HG03558 (cell line): ENCODE measurements around the gene EPB41L2.
"Not testable (repeated sequence)": the region's sequence is repeated elsewhere in the genome, so short reads cannot be mapped to it uniquely, and the experiment has no call there.

ENCODE experiments used
- ATAC-seq: cut with Tn5 transposase; IDR thresholded peaks from one replicate; pipeline ENCODE4 v1.9.1; 2021; ENCODE audit warnings: moderate number of reproducible peaks; ENCODE audit not compliant: unreplicated experiment; ENCODE audit errors: extremely low read depth

The EPB41L2 gene

DNA sequence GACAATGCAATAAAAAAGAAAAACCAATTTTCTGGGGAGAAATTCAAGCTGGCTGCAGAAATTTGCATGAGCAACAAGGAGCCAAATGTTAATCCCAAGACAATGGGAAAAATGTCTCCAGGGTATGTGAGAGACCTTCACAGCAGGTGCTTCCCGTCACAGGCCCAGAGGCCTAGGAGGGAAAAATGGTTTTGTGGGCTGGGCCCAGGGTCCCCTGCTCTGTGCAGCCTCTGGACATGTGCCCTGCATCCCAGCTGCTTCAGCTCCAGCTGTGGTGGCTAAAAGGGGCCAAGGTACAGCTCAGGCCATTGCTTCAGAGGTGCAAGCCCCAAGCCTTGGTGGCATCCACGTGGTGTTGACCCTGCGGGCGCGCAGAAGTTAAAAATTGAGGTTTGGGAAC, 55.1 kb downstream of the EPB41L2 start:
- not testable (repeated sequence) for ATAC-seq

DNA sequence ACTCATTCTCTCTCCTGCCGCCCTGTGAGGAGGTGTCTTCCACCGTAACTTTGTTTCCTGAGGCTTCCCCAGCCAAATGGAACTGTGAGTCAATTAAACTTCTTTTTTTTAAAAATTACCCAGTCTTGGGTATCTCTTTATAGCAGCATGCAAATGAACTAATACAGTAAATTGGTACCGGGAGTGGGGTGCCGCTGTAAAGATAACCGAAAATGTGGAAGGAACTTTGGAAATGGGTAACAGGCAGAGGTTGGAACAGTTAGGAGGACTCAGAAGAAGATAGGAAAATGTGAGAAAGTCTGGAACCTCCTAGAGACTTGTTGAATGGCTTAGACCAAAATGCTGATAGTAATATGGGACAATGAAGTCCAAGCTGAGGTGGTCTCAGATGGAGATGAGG, 55.8 kb downstream of the EPB41L2 start:
- ATAC-seq = no peak

DNA sequence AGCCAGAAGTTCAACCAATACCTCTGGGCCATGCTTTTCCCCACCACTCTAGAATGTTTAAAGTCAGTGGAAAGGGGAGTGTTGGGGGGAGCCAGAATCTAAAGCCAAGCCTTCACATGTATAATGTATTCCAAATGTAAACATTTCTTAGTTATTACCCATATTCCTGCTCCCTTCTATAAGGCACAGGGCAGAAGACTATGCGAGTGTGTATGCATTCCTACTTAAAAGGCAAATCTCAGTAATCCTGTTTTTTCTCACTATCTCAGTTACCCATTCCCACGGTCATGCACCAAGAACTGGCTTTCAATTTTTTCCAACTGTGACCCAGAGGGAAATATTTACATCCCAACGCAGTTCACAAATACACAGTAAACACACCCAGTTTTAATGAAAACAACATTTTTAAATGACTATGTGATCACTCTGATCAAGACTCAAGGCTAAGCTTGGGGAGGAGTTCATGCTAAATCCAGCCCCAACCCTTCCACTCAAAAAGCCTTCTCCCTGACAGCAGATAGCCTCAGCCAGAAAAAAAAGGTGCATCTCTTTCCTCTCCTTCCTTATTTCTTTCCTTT, 57.5 kb downstream of the EPB41L2 start:
- no peak for ATAC-seq

DNA sequence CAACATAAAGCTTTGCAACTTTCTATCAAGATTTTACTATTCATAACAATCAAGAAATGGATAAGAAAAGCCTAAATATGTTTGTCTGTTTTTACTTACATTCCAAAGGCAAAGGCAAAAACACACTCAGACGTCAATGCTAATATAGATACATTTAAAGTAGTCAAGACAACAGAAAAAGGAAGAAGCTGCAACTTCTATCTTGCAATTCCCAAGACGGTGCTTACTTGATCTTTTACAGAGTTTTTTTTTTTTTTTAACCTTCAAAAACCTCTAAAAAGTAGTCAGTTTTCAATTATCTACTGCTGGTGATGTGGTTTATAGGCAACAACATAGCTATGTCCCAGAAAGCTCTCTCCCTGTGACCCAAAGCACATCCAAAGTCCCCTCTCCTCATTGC, 58.1 kb downstream of the EPB41L2 start:
- ATAC-seq = no peak

GRCh38 chr6:131004387-131004755, 58.7 kb downstream of the EPB41L2 start:
- ATAC-seq = no peak

DNA sequence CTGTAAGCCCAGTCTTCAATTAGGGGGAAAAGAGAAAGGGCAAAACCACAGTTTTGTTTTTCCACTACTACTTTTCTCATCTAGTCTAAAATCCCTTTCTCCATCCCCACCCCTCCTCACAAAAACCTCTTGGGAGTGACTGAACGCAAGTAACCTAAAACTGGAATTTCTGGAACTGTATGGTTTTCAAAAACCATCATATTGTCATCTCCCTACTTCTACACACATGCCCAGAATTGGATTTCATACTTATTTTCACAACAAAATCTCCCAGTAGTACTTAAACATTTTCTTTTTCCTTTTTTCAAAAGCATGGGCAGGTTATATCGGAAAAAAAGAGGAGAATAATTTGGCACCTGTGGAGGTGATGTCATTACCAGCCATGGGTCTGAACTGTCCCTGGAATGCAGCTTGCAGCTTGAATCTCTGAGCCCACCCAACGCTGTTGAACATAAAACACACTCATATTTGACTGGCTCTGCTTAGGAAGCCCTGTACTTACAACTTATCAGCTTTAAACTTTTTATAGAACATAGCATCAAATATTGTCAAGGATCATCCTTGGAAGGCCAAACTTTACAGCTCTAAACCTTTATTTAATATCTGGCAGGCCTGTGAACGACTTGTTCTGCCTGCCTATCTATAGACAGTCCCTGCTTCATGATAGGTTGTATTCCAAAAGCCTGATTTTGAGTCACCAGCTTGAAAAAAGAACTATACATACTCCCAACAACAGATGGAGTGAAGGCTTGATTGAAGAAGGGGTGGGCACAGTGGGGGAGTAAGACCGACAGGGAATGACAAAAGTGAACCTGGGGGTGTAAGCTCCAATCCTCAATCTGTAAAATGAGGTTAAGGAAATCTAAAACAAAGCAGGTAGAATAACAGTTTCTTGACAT, 59.3 kb downstream of the EPB41L2 start:
- ATAC-seq = no peak

DNA sequence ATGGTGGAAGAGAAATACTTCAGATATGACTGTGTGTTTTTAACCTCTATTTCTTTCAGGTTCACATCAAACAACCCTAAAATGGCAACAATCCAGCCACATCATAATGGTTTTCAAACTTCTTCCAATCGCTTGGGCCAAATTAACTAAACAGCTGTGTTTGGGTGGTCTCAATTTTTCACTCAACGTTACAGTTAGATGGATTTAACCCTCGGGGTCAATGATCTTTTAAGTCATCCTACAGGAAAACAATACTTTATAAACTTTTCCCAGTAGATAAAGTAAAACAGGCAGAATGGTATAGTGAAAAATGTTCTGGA, 60.4 kb downstream of the EPB41L2 start:
- no peak for ATAC-seq

- no peak for ATAC-seq
These were observed 60.9 kb downstream of the EPB41L2 start for GRCh38 chr6:131001945-131002660.

GRCh38 chr6:131001111-131001736, 61.8 kb downstream of the EPB41L2 start:
- no peak for ATAC-seq

DNA sequence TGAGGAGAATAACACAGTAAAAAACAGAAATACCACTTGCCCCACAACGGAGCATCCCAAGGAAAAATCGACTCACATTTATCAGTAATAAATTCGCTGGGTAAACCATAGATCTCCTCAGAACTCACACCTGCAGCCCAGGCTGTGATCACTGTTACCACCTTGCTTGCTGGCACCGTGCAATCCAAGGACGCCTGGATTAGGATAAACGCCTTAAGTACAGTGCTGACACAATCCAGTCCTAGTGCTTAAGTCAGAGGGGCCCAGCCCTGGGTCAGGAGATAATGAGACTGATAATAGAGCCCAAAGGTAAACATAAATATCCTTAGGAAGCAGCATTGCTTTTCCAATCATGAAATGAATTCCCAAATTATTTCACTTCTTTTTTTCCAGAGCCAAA, 62.5 kb downstream of the EPB41L2 start:
- no peak for ATAC-seq

GRCh38 chr6:130997061-130997753, 65.8 kb downstream of the EPB41L2 start:
- ATAC-seq = no peak

DNA sequence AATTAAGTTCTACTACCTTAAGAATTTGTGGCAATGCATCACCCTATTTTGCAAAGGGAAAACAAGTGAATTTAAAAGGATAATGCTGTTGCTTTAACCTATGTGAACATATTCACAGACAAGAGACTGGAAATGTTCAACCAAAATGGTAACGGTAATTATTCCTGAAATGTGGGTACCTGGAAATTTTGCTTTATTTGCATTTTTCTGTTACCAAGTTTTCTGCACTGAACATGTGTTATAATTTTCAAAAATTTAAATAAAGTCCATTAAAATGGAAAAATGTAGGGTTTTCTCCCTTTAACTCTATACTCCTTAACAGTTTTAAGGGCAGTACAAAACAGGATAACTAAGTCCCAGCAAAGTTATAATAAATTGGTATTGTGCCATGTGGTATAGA, 66.4 kb downstream of the EPB41L2 start:
- no peak for ATAC-seq

DNA sequence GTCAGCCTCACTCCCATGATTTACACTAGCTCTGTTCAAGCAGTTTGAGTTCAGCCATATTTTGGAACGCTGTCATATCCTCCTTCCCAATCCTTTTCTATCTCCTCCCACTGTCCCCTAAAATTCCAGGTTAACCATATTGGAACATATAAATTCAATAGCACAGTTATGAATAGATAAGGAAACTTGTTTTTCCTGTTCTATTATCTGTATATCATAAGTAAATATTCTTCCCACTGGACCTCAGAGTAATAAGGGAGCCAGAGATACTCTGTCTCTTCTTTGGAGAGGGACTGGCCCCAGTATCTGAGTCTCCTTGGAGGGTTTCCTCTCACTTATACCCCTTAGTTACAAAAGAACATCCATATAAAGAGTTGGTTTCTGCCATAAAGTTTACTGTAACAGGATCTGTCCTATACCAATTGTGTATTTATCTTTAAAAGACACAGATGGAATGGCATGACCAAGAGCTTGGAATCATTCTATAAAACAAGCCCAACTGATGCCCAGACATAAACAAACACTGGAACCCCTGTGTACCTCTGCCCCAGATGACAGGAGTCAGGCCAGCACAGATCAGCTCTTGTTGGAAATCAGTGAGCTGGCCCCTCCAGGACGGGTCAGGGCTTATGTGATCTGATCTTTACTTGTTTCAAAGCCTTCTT, 67.1 kb downstream of the EPB41L2 start:
- no peak for ATAC-seq

GRCh38 chr6:130994319-130995097, 68.5 kb downstream of the EPB41L2 start:
- no peak for ATAC-seq

DNA sequence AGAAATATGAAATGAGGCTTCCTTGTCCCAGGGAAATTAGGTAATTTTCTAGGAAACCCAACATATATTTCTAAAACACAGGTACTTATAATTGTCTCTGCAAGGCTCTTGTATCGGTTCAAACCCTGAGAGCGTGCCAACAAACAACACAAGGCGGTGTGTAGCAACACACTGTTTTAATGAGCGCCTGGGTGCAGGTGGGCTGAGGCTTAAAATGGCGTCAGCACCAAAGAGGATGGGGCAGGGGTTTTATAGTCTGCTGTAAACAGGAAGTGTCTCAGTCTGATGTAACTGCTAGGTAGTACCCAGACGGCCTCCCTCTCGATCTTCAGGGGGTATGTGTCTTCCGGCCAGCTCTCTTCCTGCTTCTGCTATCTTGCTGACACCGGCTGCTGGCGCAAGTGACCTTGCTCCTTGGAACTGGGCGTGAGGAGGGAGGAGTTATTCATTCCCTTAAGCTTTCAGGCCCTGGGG, 69.7 kb downstream of the EPB41L2 start:
- ATAC-seq = no peak

- ATAC-seq = no peak
These were observed 71.5 kb downstream of the EPB41L2 start for GRCh38 chr6:130991422-130992137.

DNA sequence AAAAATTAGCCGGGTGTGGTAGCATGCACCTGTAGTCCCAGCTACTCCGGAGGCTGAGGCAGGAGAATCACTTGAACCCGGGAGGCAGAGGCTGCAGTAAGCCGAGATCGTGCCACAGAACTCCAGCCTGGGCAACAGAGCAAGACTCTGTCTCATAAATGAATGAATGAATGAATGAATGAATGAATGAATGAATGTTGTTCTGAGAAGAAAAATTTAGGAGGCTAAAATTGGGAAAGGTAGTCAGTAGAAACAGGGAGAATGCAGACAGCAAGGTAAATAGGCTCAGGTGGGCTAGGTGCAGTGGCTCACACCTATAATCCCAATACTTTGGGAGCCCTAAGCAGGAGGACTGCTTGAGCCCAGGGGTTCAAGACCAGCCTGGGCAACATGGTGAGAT, 75.5 kb downstream of the EPB41L2 start:
- ATAC-seq = not testable (repeated sequence)

- ATAC-seq = no peak
These were observed 77.9 kb downstream of the EPB41L2 start for GRCh38 chr6:130985115-130985514.
